CD14-positive monocyte (primary cell): ENCODE data around the gene CPA2. TPM values are rescaled to one million over a fixed set of nuclear protein-coding genes. Genes with fewer than 3 reads are reported as not detected.

ENCODE experiments used
- DNase-seq, 3 donors: peaks; one replicate each; pipeline ENCODE4 v3.0.0-alpha.2; 2011 to 2022
- H2AFZ ChIP-seq: 2 replicates; pipeline ENCODE4 v1.6.0; 2012; ENCODE audit warnings: mild to moderate bottlenecking, low read depth, low read length, inconsistent platforms; ENCODE audit not compliant: insufficient read depth, poor library complexity, severe bottlenecking
- H3K27ac ChIP-seq, 2 donors: 1 replicate in 1 of 2; 2 replicates in 1 of 2; pipeline ENCODE4 v1.5.1; 2012 to 2013; ENCODE audit warnings: low read length in 2 of 2, control low read depth in 1 of 2, inconsistent platforms in 1 of 2, low read depth in 1 of 2, mild to moderate bottlenecking in 1 of 2
- H3K27me3 ChIP-seq, 2 donors: one replicate each; pipeline versions ENCODE4 v1.6.0 to v1.6.1; 2011 to 2013; ENCODE audit warnings: low read length in 2 of 2; ENCODE audit not compliant: control insufficient read depth in 2 of 2, insufficient read depth in 2 of 2
- H3K36me3 ChIP-seq, 2 donors: replicated peaks in 1 of 2; 1 replicate in 1 of 2; 2 replicates in 1 of 2; pipeline versions ENCODE4 v1.5.1 to v1.6.1; 2012 to 2013; ENCODE audit warnings: low read length in 2 of 2, control low read depth in 1 of 2, inconsistent platforms in 1 of 2, mild to moderate bottlenecking in 1 of 2; ENCODE audit not compliant: insufficient read depth in 2 of 2, control insufficient read depth in 1 of 2
- H3K4me1 ChIP-seq, 2 donors: 1 replicate in 1 of 2; 2 replicates in 1 of 2; pipeline versions ENCODE4 v1.5.1 to v1.6.1; 2012 to 2013; ENCODE audit warnings: low read length in 2 of 2, control low read depth in 1 of 2, inconsistent platforms in 1 of 2, mild to moderate bottlenecking in 1 of 2, moderate library complexity in 1 of 2; ENCODE audit not compliant: insufficient read depth in 2 of 2, control insufficient read depth in 1 of 2
- H3K4me2 ChIP-seq: replicated peaks from 2 replicates; pipeline ENCODE3; 2012; ENCODE audit warnings: low read length, moderate library complexity, mild to moderate bottlenecking; ENCODE audit not compliant: poor library complexity, severe bottlenecking; ENCODE audit errors: extremely low read depth
- H3K4me3 ChIP-seq, 3 experiments: fragments of 200-600 bp in 1 of 3; sonication (generic) in 1 of 3; replicated peaks in 1 of 3; 1 replicate in 2 of 3; 2 replicates in 1 of 3; pipeline ENCODE4 v1.5.1; 2011 to 2013; ENCODE audit warnings: low read length in 3 of 3, mild to moderate bottlenecking in 3 of 3, control low read depth in 2 of 3, low read depth in 2 of 3, inconsistent platforms in 1 of 3, moderate library complexity in 1 of 3
- H3K79me2 ChIP-seq: 2 replicates; pipeline ENCODE4 v1.6.0; 2012; ENCODE audit warnings: mild to moderate bottlenecking, control low read depth, inconsistent platforms, low read length, moderate library complexity; ENCODE audit not compliant: insufficient read depth
- H3K9ac ChIP-seq: 2 replicates; pipeline ENCODE4 v1.6.0; 2017; ENCODE audit warnings: low read length, mild to moderate bottlenecking; ENCODE audit not compliant: insufficient read depth, poor library complexity, severe bottlenecking
- H3K9me3 ChIP-seq, 2 donors: replicated peaks in 1 of 2; 1 replicate in 1 of 2; 2 replicates in 1 of 2; pipeline versions ENCODE4 v1.5.1 to v1.6.1; 2012 to 2013; ENCODE audit warnings: low read length in 2 of 2, control low read depth in 1 of 2; ENCODE audit not compliant: control insufficient read depth in 1 of 2, insufficient read depth in 1 of 2
- H4K20me1 ChIP-seq: 2 replicates; pipeline ENCODE4 v1.6.0; 2012; ENCODE audit warnings: mild to moderate bottlenecking, low read length, control low read depth, moderate library complexity; ENCODE audit not compliant: insufficient read depth
- H3K27ac Mint-ChIP-seq, 7 donors: one replicate each; pipeline ENCODE4 v1.8.0; 2020; ENCODE audit warnings: mild to moderate bottlenecking in 7 of 7, mixed read lengths in 7 of 7, moderate library complexity in 6 of 7, inconsistent platforms in 2 of 7
- H3K27me3 Mint-ChIP-seq, 3 donors: one replicate each; pipeline ENCODE4 v1.8.0; 2021 to 2022; ENCODE audit warnings: low read depth in 3 of 3, mild to moderate bottlenecking in 3 of 3, mixed read lengths in 3 of 3, moderate library complexity in 3 of 3, inconsistent platforms in 1 of 3
- H3K36me3 Mint-ChIP-seq, 2 donors: one replicate each; pipeline ENCODE4 v1.8.0; 2020; ENCODE audit warnings: mixed read lengths in 2 of 2, inconsistent platforms in 1 of 2, mild to moderate bottlenecking in 1 of 2
- H3K4me1 Mint-ChIP-seq: one replicate; pipeline ENCODE4 v1.8.0; 2020; ENCODE audit warnings: mild to moderate bottlenecking, mixed read lengths
- H3K4me3 Mint-ChIP-seq, 2 donors: one replicate each; pipeline ENCODE4 v1.8.0; 2020; ENCODE audit warnings: mild to moderate bottlenecking in 2 of 2, mixed read lengths in 2 of 2, moderate library complexity in 1 of 2
- H3K9me3 Mint-ChIP-seq, 7 donors: one replicate each; pipeline ENCODE4 v1.8.0; 2020 to 2022; ENCODE audit warnings: mixed read lengths in 7 of 7, mild to moderate bottlenecking in 6 of 7, moderate library complexity in 6 of 7, inconsistent platforms in 2 of 7
- whole genome bisulfite sequencing: methylation state at CpG from one replicate; pipeline ENCODE4 v1.1.5; 2013; ENCODE audit warnings: missing lambda C conversion rate; ENCODE audit not compliant: insufficient coverage; 5-methylcytosine and 5-hydroxymethylcytosine counted together
- intact Hi-C, 2 donors: fragments of 100-400 bp; cut with micrococcal nuclease; formaldehyde crosslinking; loops; one replicate each; pipeline versions ENCODE4 v1.15.0 to v1.15.1; 2023
- polyA plus RNA-seq, 3 donors: library from polyadenylated mRNA; depleted of rRNA in 1 of 3; unstranded in 2 of 3; stranded (reverse) in 1 of 3; fragments of 300-500 nt in 2 of 3; fragments of >200 nt in 1 of 3; fragmentation: Illumina TruSeq in 2 of 3; gene quantifications; 1 replicate in 2 of 3; 2 replicates in 1 of 3; pipeline ENCODE4 v1.2.3, GENCODE V29; 2012 to 2021
- TF ChIP-seq, protein P1 (sequence below): fragments of 200-600 bp; IDR thresholded peaks from one replicate; pipeline ENCODE4 v1.8.0; 2022; ENCODE audit warnings: antibody characterized with exemption, mild to moderate bottlenecking

Gene CPA2
- polyA plus RNA-seq, 3 donors: not detected

DNA sequence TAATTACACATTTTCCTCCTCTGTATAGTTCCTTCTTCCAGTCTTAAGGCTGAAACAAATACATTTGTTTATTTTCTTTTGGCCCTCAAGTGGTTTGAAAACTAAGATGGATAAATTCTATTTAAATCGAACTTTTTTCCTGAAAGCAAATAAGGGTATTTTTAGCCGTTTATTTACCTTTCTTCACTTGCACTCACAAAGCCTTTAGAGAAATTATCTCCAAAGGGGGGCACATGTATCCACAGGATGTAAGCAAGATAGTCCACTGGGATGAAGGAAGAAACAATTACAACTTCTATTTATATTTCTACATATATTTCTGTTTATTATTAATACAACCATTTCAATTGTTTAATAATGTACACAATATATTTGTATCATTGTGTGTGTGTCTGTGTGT lies 36.5 kb downstream of the CPA2 start:
- Mint-ChIP-seq H3K9me3 (peaks cover 0 to 1% (median 0%) of the 10 kb centered on the region in 7 donors), H3K27me3 (peaks cover 0 to 2% (median 0%) of the 10 kb centered on the region in 3 donors), H3K4me3 (no peak overlapping the region), H3K4me1 (no peaks in the 10 kb centered on the region), H3K36me3 (no peaks in the 10 kb centered on the region), H3K27ac (no peak overlapping the region)
- no peaks in the 10 kb centered on the region for H3K4me1 ChIP-seq
- H3K36me3 ChIP-seq: no peaks in the 10 kb centered on the region
- no peaks in the 10 kb centered on the region for H3K9me3 ChIP-seq
- H2AFZ ChIP-seq: no peak overlapping the region
- no peaks in the 10 kb centered on the region for H3K27me3 ChIP-seq
- H3K4me2 ChIP-seq: no peak overlapping the region
- TF ChIP-seq, protein P1, sequence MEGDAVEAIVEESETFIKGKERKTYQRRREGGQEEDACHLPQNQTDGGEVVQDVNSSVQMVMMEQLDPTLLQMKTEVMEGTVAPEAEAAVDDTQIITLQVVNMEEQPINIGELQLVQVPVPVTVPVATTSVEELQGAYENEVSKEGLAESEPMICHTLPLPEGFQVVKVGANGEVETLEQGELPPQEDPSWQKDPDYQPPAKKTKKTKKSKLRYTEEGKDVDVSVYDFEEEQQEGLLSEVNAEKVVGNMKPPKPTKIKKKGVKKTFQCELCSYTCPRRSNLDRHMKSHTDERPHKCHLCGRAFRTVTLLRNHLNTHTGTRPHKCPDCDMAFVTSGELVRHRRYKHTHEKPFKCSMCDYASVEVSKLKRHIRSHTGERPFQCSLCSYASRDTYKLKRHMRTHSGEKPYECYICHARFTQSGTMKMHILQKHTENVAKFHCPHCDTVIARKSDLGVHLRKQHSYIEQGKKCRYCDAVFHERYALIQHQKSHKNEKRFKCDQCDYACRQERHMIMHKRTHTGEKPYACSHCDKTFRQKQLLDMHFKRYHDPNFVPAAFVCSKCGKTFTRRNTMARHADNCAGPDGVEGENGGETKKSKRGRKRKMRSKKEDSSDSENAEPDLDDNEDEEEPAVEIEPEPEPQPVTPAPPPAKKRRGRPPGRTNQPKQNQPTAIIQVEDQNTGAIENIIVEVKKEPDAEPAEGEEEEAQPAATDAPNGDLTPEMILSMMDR: no peak
- no peak overlapping the region for H3K4me3 ChIP-seq
- no CpG with 5 or more reads among the region's 2 CpGs for WGBS
- no peak overlapping the region for H3K9ac ChIP-seq
- no peaks in the 10 kb centered on the region for H3K79me2 ChIP-seq
- H4K20me1 ChIP-seq: no peaks in the 10 kb centered on the region
- H3K27ac ChIP-seq: no peak overlapping the region
- no peak for DNase-seq
- intact Hi-C loops: no loop called here

DNA sequence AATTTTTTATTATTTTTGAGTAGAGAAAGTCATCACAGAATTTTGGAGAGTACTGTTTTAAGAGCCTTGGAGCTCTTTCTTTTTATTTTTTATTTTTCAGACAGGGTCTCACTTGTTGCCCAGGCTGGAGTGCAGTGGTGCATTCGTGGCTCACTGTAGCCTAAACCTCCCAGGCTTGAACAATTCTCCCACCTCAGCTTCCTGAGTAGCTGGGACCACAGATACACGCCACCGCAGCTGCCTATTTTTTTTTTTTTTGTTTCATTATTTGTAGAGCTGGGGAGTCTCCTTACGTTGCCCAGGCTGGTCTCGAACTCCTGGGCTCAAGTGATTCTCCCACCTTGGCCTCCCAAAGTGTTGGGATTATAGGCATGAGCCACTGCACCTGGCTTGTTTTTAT lies 36.9 kb downstream of the CPA2 start:
- Histone ChIP-seq H3K79me2 (no peaks in the 10 kb centered on the region), H3K4me3 (no peak overlapping the region), H3K9ac (no peak overlapping the region), H3K4me1 (no peaks in the 10 kb centered on the region), H3K27ac (no peak overlapping the region), H3K4me2 (no peak overlapping the region), H2AFZ (no peak overlapping the region), H3K27me3 (no peaks in the 10 kb centered on the region), H3K36me3 (no peaks in the 10 kb centered on the region), H3K9me3 (no peaks in the 10 kb centered on the region), H4K20me1 (no peaks in the 10 kb centered on the region)
- H3K4me3 Mint-ChIP-seq: no peak overlapping the region
- intact Hi-C loops: no loop called here
- no CpG with 5 or more reads among the region's 5 CpGs for WGBS
- H3K4me1 Mint-ChIP-seq: no peaks in the 10 kb centered on the region
- no peak for DNase-seq
- TF ChIP-seq, protein P1: no peak
- H3K36me3 Mint-ChIP-seq: no peaks in the 10 kb centered on the region
- peaks cover 0 to 2% (median 0%) of the 10 kb centered on the region in 3 donors for H3K27me3 Mint-ChIP-seq
- peaks cover 0 to 1% (median 0%) of the 10 kb centered on the region in 7 donors for H3K9me3 Mint-ChIP-seq
- H3K27ac Mint-ChIP-seq: no peak overlapping the region
